ENCODE data around the gene SNRK.

GRCh38 chr3:43327582-43327979, 41.2 kb downstream of the SNRK start:
- TF ChIP-seq CTCF (conservative IDR thresholded peaks at IDR 0.05; ENCODE audit: low read depth, low read length) (no peak), EZH2 (IDR thresholded peaks at IDR 0.05; ENCODE audit: low read length, unreplicated experiment) (no peak)
